Hepatocyte (in vitro differentiated cells): ENCODE results near the gene REM1.

Source experiments
- EZH2 ChIP-seq: fragments of 200-600 bp; sonication (generic); IDR thresholded peaks from 2 replicates; pipeline ENCODE4 v1.6.1; 2016; ENCODE audit warnings: antibody characterized with exemption, mild to moderate bottlenecking, borderline replicate concordance
- TF ChIP-seq, protein P1 (sequence below): fragments of 200-600 bp; sonication (generic); IDR thresholded peaks from 2 replicates; pipeline ENCODE4 v1.5.1; 2016; ENCODE audit warnings: antibody characterized with exemption, mild to moderate bottlenecking; ENCODE audit not compliant: poor library complexity

DNA sequence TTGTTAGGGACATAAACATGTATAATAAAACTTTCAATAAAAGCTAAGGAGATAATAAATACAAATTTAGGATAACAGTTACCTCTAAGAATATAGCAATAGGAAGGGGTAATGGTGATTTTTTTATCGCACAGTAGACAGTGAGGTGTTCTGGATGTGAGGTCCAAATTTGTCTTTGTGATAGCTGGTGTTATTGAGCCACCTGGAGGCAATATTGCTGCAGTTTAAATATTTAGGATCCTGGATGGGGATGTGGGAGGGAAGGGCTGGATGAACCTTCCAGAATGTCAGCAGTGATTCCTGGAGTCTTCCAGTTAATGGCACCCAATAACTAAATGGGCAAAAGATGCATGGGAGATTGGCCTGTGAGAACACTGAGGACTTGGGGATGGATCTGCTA is 20.7 kb upstream of the REM1 start:
- TF ChIP-seq, protein P1, sequence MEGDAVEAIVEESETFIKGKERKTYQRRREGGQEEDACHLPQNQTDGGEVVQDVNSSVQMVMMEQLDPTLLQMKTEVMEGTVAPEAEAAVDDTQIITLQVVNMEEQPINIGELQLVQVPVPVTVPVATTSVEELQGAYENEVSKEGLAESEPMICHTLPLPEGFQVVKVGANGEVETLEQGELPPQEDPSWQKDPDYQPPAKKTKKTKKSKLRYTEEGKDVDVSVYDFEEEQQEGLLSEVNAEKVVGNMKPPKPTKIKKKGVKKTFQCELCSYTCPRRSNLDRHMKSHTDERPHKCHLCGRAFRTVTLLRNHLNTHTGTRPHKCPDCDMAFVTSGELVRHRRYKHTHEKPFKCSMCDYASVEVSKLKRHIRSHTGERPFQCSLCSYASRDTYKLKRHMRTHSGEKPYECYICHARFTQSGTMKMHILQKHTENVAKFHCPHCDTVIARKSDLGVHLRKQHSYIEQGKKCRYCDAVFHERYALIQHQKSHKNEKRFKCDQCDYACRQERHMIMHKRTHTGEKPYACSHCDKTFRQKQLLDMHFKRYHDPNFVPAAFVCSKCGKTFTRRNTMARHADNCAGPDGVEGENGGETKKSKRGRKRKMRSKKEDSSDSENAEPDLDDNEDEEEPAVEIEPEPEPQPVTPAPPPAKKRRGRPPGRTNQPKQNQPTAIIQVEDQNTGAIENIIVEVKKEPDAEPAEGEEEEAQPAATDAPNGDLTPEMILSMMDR: no peak
- no peak for TF ChIP-seq EZH2
